Measurements from ENCODE around the gene JUN. TPM values are rescaled to one million over a fixed set of nuclear protein-coding genes. Genes with fewer than 3 reads are reported as not detected.

JUN gene
- total RNA-seq, 3 donors from 2014 or later = 138 to 303 (median 153) TPM

DNA sequence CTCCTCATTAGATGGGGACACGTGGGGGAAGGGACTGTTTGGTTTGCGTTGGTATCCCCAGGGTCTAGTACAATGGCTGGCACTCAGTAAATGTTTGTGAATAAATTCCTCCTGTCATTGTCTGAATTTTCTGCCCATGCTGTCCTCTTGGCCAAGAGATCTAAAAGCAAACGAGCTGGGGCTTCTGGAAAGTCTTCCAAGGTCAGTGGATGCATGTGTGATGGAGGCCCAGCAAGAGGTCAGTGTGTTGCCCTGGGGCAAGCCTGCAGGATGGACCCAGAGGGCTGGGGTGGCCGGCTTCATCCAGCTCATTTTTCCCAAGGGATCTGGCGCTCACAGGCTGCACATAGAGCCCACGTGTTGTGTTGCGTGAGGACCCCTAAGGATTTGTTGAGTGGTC, 30.0 kb upstream of the JUN start:
- no peak for TF ChIP-seq CTCF (IDR thresholded peaks at IDR 0.05)
- Histone ChIP-seq H3K4me1 (ENCODE audit: low read depth) (peaks cover 31% of the 10 kb centered on the region), H3K9me3 (no peaks in the 10 kb centered on the region), H3K4me3 (no peak overlapping the region), H3K36me3 (ENCODE audit: low read depth) (peaks cover 3% of the 10 kb centered on the region)
- ATAC-seq (no peak), DNase-seq (no peak)
- intact Hi-C loops (cut with DNase I, micrococcal nuclease) = no loop called here

GRCh38 chr1:58813361-58813760, 29.5 kb upstream of the JUN start:
- TF ChIP-seq CTCF (IDR thresholded peaks at IDR 0.05) = no peak
- Histone ChIP-seq H3K36me3 (ENCODE audit: low read depth) (peaks cover 3% of the 10 kb centered on the region), H3K4me3 (no peak overlapping the region), H3K9me3 (no peaks in the 10 kb centered on the region), H3K4me1 (ENCODE audit: low read depth) (peaks cover 31% of the 10 kb centered on the region)
- intact Hi-C loops (cut with DNase I, micrococcal nuclease) = no loop called here
- ATAC-seq (no peak), DNase-seq (no peak)

- intact Hi-C loops (cut with DNase I, micrococcal nuclease) = no loop called here
- no peak for DNase-seq
- Histone ChIP-seq H3K4me3 (no peak overlapping the region), H3K9me3 (no peaks in the 10 kb centered on the region), H3K36me3 (ENCODE audit: low read depth) (peaks cover 3% of the 10 kb centered on the region), H3K4me1 (ENCODE audit: low read depth) (peaks cover 31% of the 10 kb centered on the region)
- no peak for TF ChIP-seq CTCF (IDR thresholded peaks at IDR 0.05)
- ATAC-seq = no peak
Observed at GRCh38 chr1:58812926-58813325, 29.1 kb upstream of the JUN start.

DNA sequence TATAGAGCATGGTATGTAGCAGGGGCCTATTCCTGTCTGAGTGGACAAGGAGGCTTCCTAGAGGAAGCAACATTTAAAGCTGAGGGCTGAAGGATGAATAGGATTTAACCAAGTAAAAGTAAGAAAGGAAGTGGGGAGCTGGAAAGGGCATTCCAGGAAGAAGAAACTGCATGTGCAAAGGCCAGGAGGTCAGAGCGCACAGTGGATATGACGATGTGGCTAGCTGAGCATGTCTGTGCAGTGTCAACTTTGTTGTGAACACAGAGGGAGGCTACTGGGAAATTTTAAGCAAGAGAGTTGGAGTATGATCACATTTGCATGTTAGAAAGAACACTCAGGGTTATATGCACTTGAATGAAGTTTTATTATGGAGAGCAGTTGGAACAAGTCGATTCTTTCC, 28.6 kb upstream of the JUN start:
- intact Hi-C loops (cut with DNase I, micrococcal nuclease) = no loop called here
- no peak for TF ChIP-seq CTCF (IDR thresholded peaks at IDR 0.05)
- Histone ChIP-seq H3K36me3 (ENCODE audit: low read depth) (peaks cover 3% of the 10 kb centered on the region), H3K9me3 (no peaks in the 10 kb centered on the region), H3K4me1 (ENCODE audit: low read depth) (peaks cover 31% of the 10 kb centered on the region), H3K4me3 (no peak overlapping the region)
- ATAC-seq = no peak
- no peak for DNase-seq

GRCh38 chr1:58811303-58811702, 27.5 kb upstream of the JUN start:
- intact Hi-C loops (cut with DNase I, micrococcal nuclease) = no loop called here
- ATAC-seq (no peak), DNase-seq (no peak)
- H3K4me3 ChIP-seq = no peak overlapping the region
- no peaks in the 10 kb centered on the region for H3K9me3 ChIP-seq
- TF ChIP-seq CTCF (IDR thresholded peaks at IDR 0.05) = no peak
- H3K36me3 ChIP-seq (ENCODE audit: low read depth) = peaks cover 3% of the 10 kb centered on the region
- H3K4me1 ChIP-seq (ENCODE audit: low read depth) = peaks cover 32% of the 10 kb centered on the region

GRCh38 chr1:58809325-58810010, 25.6 kb upstream of the JUN start:
- DNase-seq (no peak), ATAC-seq (no peak)
- peaks cover 33% of the 10 kb centered on the region for H3K4me1 ChIP-seq (ENCODE audit: low read depth)
- intact Hi-C loops (cut with DNase I, micrococcal nuclease) = no loop called here
- H3K9me3 ChIP-seq = no peaks in the 10 kb centered on the region
- TF ChIP-seq CTCF (IDR thresholded peaks at IDR 0.05) = no peak
- H3K4me3 ChIP-seq = no peak overlapping the region
- no peaks in the 10 kb centered on the region for H3K36me3 ChIP-seq (ENCODE audit: low read depth)

Data from mucosa of descending colon (tissue), 3 donors.